ENCODE data around the gene ASB5. TPM values are rescaled to one million over a fixed set of nuclear protein-coding genes. Genes with fewer than 3 reads are reported as not detected.

ASB5 gene
- total and polyA plus RNA-seq, 10 of the 15 experiments (the other 5 are each of a cell fraction or from before 2014, with no cell fraction given) = not detected

DNA sequence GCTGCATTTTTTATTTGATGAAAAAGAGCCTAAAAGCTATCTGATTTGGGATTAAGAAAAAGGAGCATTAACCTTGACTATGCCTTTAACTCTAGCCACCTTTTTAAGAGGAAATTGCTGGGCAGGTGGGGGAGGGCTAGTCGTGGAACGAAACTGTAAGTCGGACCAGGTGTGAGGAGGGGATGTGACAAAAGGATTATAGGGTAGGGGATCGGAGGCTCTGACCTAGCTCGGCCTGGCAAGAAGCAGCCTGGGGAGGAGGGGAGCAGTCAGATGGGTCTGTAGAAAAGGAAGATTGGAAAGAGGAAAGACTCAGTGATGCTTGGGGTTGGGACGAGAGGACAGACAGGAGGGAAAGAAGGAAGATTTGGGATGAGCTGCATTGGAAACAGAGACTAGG is 29.6 kb upstream of the ASB5 start:
- intact Hi-C loops (cut with micrococcal nuclease; ENCODE audit: unreplicated experiment) (no loop called here), in situ Hi-C loops (cut with MboI) (no loop called here)
- no TSS peak for BruUV-seq (replicated peaks)
- Histone ChIP-seq H4K20me1 (ENCODE audit: control insufficient read depth, insufficient read depth) (no peaks in the 10 kb centered on the region), H3K27ac (ENCODE audit: control insufficient read depth, insufficient read depth) (no peak overlapping the region), H3K9ac (ENCODE audit: control insufficient read depth, insufficient read depth, low read length) (no peak overlapping the region), H2AFZ (ENCODE audit: control insufficient read depth, low read depth, low read length) (no peak overlapping the region), H3K36me3 (ENCODE audit: control insufficient read depth in 2 of 2, insufficient read depth in 2 of 2, low read length in 1 of 2) (no peaks in the 10 kb centered on the region), H3K9me3 (replicated peaks; ENCODE audit: control insufficient read depth, insufficient read depth, low read length) (no peaks in the 10 kb centered on the region), H3K27me3 (replicated peaks in 1 of 2; ENCODE audit: control insufficient read depth in 2 of 2, insufficient read depth in 2 of 2, low read length in 1 of 2) (no peaks in the 10 kb centered on the region; a peak in 1 of 4 replicates), H3K79me2 (ENCODE audit: control insufficient read depth, insufficient read depth, low read length) (no peaks in the 10 kb centered on the region), H3K4me2 (ENCODE audit: control insufficient read depth, insufficient read depth) (no peak overlapping the region), H3K4me1 (ENCODE audit: control insufficient read depth, insufficient read depth, low read length) (no peaks in the 10 kb centered on the region), H3K4me3 (no peak overlapping the region)
- ChIA-PET POLR2A (no interaction called here), SMC1A (ENCODE audit: uncharacterized antibody, unreplicated experiment) (no interaction called here), CTCF (no interaction called here), RAD21 (ENCODE audit: unreplicated experiment) (no interaction called here)
- no peak for TF ChIP-seq KAT2A (conservative IDR thresholded peaks at IDR 0.05; ENCODE audit: control insufficient read depth, low read depth, low read length)
- TF ChIP-seq FOS (IDR thresholded peaks at IDR 0.05; ENCODE audit: borderline replicate concordance, extremely low read depth, insufficient read length) = no peak
- no peak for TF ChIP-seq MEF2B (IDR thresholded peaks at IDR 0.05; ENCODE audit: partially characterized antibody, poor library complexity, severe bottlenecking)
- no peak for TF ChIP-seq KDM1A (IDR thresholded peaks at IDR 0.05; ENCODE audit: borderline replicate concordance)
- TF ChIP-seq, protein P1, sequence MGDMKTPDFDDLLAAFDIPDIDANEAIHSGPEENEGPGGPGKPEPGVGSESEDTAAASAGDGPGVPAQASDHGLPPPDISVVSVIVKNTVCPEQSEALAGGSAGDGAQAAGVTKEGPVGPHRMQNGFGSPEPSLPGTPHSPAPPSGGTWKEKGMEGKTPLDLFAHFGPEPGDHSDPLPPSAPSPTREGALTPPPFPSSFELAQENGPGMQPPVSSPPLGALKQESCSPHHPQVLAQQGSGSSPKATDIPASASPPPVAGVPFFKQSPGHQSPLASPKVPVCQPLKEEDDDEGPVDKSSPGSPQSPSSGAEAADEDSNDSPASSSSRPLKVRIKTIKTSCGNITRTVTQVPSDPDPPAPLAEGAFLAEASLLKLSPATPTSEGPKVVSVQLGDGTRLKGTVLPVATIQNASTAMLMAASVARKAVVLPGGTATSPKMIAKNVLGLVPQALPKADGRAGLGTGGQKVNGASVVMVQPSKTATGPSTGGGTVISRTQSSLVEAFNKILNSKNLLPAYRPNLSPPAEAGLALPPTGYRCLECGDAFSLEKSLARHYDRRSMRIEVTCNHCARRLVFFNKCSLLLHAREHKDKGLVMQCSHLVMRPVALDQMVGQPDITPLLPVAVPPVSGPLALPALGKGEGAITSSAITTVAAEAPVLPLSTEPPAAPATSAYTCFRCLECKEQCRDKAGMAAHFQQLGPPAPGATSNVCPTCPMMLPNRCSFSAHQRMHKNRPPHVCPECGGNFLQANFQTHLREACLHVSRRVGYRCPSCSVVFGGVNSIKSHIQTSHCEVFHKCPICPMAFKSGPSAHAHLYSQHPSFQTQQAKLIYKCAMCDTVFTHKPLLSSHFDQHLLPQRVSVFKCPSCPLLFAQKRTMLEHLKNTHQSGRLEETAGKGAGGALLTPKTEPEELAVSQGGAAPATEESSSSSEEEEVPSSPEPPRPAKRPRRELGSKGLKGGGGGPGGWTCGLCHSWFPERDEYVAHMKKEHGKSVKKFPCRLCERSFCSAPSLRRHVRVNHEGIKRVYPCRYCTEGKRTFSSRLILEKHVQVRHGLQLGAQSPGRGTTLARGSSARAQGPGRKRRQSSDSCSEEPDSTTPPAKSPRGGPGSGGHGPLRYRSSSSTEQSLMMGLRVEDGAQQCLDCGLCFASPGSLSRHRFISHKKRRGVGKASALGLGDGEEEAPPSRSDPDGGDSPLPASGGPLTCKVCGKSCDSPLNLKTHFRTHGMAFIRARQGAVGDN (IDR thresholded peaks at IDR 0.05) = no peak
- no peak for TF ChIP-seq IKZF2 (IDR thresholded peaks at IDR 0.05)
- TF ChIP-seq, protein P2, sequence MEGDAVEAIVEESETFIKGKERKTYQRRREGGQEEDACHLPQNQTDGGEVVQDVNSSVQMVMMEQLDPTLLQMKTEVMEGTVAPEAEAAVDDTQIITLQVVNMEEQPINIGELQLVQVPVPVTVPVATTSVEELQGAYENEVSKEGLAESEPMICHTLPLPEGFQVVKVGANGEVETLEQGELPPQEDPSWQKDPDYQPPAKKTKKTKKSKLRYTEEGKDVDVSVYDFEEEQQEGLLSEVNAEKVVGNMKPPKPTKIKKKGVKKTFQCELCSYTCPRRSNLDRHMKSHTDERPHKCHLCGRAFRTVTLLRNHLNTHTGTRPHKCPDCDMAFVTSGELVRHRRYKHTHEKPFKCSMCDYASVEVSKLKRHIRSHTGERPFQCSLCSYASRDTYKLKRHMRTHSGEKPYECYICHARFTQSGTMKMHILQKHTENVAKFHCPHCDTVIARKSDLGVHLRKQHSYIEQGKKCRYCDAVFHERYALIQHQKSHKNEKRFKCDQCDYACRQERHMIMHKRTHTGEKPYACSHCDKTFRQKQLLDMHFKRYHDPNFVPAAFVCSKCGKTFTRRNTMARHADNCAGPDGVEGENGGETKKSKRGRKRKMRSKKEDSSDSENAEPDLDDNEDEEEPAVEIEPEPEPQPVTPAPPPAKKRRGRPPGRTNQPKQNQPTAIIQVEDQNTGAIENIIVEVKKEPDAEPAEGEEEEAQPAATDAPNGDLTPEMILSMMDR (IDR thresholded peaks at IDR 0.05 in 2 of 3, conservative IDR thresholded peaks at IDR 0.05 in 1 of 3; ENCODE audit: control insufficient read depth in 2 of 3, extremely low read depth in 1 of 3, insufficient read depth in 1 of 3, low read depth in 3 of 3, low read length in 3 of 3) = no peak
- no peak for TF ChIP-seq ATF7 (IDR thresholded peaks at IDR 0.05; ENCODE audit: low read depth)
- TF ChIP-seq BACH1 (IDR thresholded peaks at IDR 0.05; ENCODE audit: borderline replicate concordance) = no peak
- no peak for TF ChIP-seq BHLHE40 (IDR thresholded peaks at IDR 0.05; ENCODE audit: borderline replicate concordance in 1 of 2, low read depth in 2 of 2, low read length in 1 of 2)
- no peak for TF ChIP-seq DPF2 (IDR thresholded peaks at IDR 0.05)
- TF ChIP-seq ZNF384 (IDR thresholded peaks at IDR 0.05; ENCODE audit: borderline replicate concordance, low read depth, low read length) = no peak
- TF ChIP-seq GATAD2B (conservative IDR thresholded peaks at IDR 0.05; ENCODE audit: low read depth) = no peak
- no peak for TF ChIP-seq GABPA (IDR thresholded peaks at IDR 0.05; ENCODE audit: low read depth)
- TF ChIP-seq SIN3A (IDR thresholded peaks at IDR 0.05; ENCODE audit: low read depth, low read length) = no peak
- WGBS (ENCODE audit: insufficient coverage, insufficient replicate concordance, low lambda C conversion rate, missing lambda C conversion rate) = 65% methylated on average over 6 of the region's 6 CpGs
- ATAC-seq = no peak
- no peak for DNase-seq (ENCODE audit: low read depth, low spot score)
- FAIRE-seq = no peak
